ENCODE results near the gene CDCP1.

- no peak for TF ChIP-seq RAD21 (IDR thresholded peaks at IDR 0.05; ENCODE audit: low read depth)
- no peak for TF ChIP-seq TCF12 (IDR thresholded peaks at IDR 0.05; ENCODE audit: low read depth)
- no peak for TF ChIP-seq USF1 (IDR thresholded peaks at IDR 0.05)
- no peak for TF ChIP-seq EP300 (IDR thresholded peaks at IDR 0.05; ENCODE audit: borderline replicate concordance)
- TF ChIP-seq CEBPB (IDR thresholded peaks at IDR 0.05) = no peak
- no peak for TF ChIP-seq MAX (IDR thresholded peaks at IDR 0.05)
- TF ChIP-seq REST (IDR thresholded peaks at IDR 0.05; ENCODE audit: low read depth) = no peak
- TF ChIP-seq NFIC (IDR thresholded peaks at IDR 0.05) = no peak
- TF ChIP-seq YY1 (IDR thresholded peaks at IDR 0.05; ENCODE audit: low read depth) = no peak
- no peak for TF ChIP-seq EGR1 (IDR thresholded peaks at IDR 0.05)
- no peak for TF ChIP-seq TAF1 (IDR thresholded peaks at IDR 0.05; ENCODE audit: low read depth)
- no peak for TF ChIP-seq ZBTB7A (IDR thresholded peaks at IDR 0.05; ENCODE audit: low read depth)
- TF ChIP-seq FOXM1 (IDR thresholded peaks at IDR 0.05; ENCODE audit: borderline replicate concordance, low read depth) = no peak
Measured at GRCh38 chr3:45079715-45080114, 66.5 kb downstream of the CDCP1 start.
